HepG2 (cell line): ENCODE results near the gene MTA2. TPM values are rescaled to one million over a fixed set of nuclear protein-coding genes. Genes with fewer than 3 reads are reported as not detected.
A peak's percentile ranks its signal among the peaks of the same experiment; 100 is the strongest.

ENCODE experiments used
- ARHGAP35 ChIP-seq: sonication (generic); formaldehyde crosslinking; IDR thresholded peaks from 2 replicates; pipeline ENCODE4 v1.9.0; 2022; ENCODE audit warnings: mild to moderate bottlenecking, inconsistent platforms, moderate library complexity, missing genetic modification reagents, borderline replicate concordance
- FOSL2 ChIP-seq: sonication (generic); formaldehyde crosslinking; IDR thresholded peaks from 2 replicates; pipeline ENCODE4 v1.4.0; 2020; ENCODE audit warnings: missing genetic modification reagents
- LCORL ChIP-seq, 2 experiments: fragments of 450-650 bp in 1 of 2; sonication (generic) in 1 of 2; formaldehyde crosslinking in 1 of 2; IDR thresholded peaks; 2 replicates each; pipeline versions ENCODE4 v1.5.0 to v1.6.1; 2017 to 2020; ENCODE audit warnings: antibody characterized with exemption in 1 of 2, missing genetic modification reagents in 1 of 2
- PATZ1 ChIP-seq: sonication (generic); formaldehyde crosslinking; IDR thresholded peaks from 2 replicates; pipeline ENCODE4 v1.4.0; 2020; ENCODE audit warnings: missing genetic modification reagents
- SALL1 ChIP-seq: sonication (generic); formaldehyde crosslinking; IDR thresholded peaks from 2 replicates; pipeline ENCODE4 v1.8.0; 2022; ENCODE audit warnings: mild to moderate bottlenecking, missing genetic modification reagents
- SRF ChIP-seq: IDR thresholded peaks from 2 replicates; pipeline ENCODE4 v1.6.1; 2011; ENCODE audit warnings: mild to moderate bottlenecking, low read depth, low read length, moderate library complexity
- ZFY ChIP-seq: sonication (generic); formaldehyde crosslinking; IDR thresholded peaks from 2 replicates; pipeline ENCODE4 v1.4.0; 2020; ENCODE audit warnings: missing genetic modification reagents
- ZNF335 ChIP-seq: sonication (generic); formaldehyde crosslinking; IDR thresholded peaks from 2 replicates; pipeline ENCODE4 v1.4.0; 2020; ENCODE audit warnings: missing genetic modification reagents
- ZNF547 ChIP-seq: sonication (generic); formaldehyde crosslinking; IDR thresholded peaks from 2 replicates; pipeline ENCODE4 v1.5.1; 2020; ENCODE audit warnings: mild to moderate bottlenecking, missing genetic modification reagents
- polyA plus RNA-seq, 8 experiments: library from polyadenylated mRNA; depleted of rRNA in 3 of 8; stranded (reverse) in 7 of 8; unstranded in 1 of 8; fragments of >200 nt; fragmentation: Illumina TruSeq in 4 of 8; extraction: Trizol in 4 of 8; gene quantifications; 2 replicates each; pipeline versions ENCODE4 v1.2.1 to v1.2.3, GENCODE V29; 2011 to 2016; ENCODE audit warnings: low read depth in 4 of 8, missing spikeins in 1 of 8, mixed read lengths in 1 of 8; ENCODE audit not compliant: insufficient read depth in 1 of 8
- total RNA-seq, 5 experiments: library from RNA; depleted of rRNA; stranded (reverse); fragments of >200 nt; fragmentation: Illumina TruSeq; extraction: Trizol; gene quantifications; 2 replicates each; pipeline ENCODE4 v1.2.3, GENCODE V29; 2016; ENCODE audit warnings: low read depth in 1 of 5
- TF ChIP-seq, protein P1 (sequence below): sonication (generic); formaldehyde crosslinking; IDR thresholded peaks from 2 replicates; pipeline ENCODE4 v1.5.0; 2020; ENCODE audit warnings: mild to moderate bottlenecking, missing genetic modification reagents, borderline replicate concordance
- TF ChIP-seq, protein P2 (sequence below): sonication (generic); formaldehyde crosslinking; IDR thresholded peaks from 2 replicates; pipeline ENCODE4 v1.4.0; 2020; ENCODE audit warnings: missing genetic modification reagents
- TF ChIP-seq, protein P3 (sequence below): sonication (generic); formaldehyde crosslinking; IDR thresholded peaks from 2 replicates; pipeline ENCODE4 v1.9.0; 2022; ENCODE audit warnings: missing genetic modification reagents, mild to moderate bottlenecking, borderline replicate concordance
- TF ChIP-seq, protein P4 (sequence below): IDR thresholded peaks from 2 replicates; pipeline ENCODE4 v1.6.1; 2016; ENCODE audit warnings: mild to moderate bottlenecking

MTA2 gene
- total and polyA plus RNA-seq, 2 of the 13 experiments (the other 11 are each of a cell fraction or from before 2014, with no cell fraction given), result 14.0 to 70.0 TPM

DNA sequence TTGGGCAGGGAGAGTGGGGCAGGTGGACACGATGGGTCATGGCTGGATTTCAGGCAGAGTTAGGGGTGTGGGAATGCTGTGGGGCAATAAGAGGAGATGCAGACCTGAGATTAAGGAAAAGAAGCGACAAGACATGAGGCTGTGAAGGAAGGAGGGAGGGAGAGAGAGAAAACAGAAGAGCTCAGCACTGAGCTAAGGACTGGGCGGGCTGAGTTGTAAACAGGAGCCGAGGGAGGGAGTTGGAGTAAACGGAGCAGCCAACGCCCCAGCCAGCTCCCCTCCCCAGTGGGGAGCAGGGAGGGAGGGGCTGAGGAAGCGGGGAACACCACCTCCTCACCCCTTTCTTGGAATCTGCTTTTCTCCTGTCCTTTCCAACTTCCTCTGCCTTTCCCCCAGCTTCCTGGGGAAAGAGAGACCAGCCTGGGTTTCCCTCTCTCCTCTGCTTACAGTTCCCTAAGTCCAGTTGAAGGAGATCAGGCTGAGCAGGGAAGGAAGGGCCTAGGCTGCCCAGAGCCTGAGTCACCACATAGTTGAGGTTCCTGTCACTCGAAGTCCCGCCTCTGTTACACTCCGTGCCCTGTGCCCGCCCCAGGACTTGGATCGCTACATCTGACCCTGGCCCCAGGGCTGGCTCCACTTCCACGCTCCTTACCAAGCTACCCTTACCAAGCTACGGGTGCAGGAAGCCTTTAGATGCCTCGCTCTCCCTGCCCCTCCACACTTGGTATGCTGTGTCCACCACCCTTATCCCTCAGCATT, 48.4 kb downstream of the MTA2 start (continued):
- TF ChIP-seq, protein P1, sequence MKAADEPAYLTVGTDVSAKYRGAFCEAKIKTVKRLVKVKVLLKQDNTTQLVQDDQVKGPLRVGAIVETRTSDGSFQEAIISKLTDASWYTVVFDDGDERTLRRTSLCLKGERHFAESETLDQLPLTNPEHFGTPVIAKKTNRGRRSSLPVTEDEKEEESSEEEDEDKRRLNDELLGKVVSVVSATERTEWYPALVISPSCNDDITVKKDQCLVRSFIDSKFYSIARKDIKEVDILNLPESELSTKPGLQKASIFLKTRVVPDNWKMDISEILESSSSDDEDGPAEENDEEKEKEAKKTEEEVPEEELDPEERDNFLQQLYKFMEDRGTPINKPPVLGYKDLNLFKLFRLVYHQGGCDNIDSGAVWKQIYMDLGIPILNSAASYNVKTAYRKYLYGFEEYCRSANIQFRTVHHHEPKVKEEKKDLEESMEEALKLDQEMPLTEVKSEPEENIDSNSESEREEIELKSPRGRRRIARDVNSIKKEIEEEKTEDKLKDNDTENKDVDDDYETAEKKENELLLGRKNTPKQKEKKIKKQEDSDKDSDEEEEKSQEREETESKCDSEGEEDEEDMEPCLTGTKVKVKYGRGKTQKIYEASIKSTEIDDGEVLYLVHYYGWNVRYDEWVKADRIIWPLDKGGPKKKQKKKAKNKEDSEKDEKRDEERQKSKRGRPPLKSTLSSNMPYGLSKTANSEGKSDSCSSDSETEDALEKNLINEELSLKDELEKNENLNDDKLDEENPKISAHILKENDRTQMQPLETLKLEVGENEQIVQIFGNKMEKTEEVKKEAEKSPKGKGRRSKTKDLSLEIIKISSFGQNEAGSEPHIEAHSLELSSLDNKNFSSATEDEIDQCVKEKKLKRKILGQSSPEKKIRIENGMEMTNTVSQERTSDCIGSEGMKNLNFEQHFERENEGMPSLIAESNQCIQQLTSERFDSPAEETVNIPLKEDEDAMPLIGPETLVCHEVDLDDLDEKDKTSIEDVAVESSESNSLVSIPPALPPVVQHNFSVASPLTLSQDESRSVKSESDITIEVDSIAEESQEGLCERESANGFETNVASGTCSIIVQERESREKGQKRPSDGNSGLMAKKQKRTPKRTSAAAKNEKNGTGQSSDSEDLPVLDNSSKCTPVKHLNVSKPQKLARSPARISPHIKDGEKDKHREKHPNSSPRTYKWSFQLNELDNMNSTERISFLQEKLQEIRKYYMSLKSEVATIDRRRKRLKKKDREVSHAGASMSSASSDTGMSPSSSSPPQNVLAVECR, result peak; percentile 35; the same call in 1 of the 2 replicates
- TF ChIP-seq ZNF547 (CRISPR knock-in tag) (no peak), ZNF335 (no peak), FOSL2 (CRISPR knock-in tag) (peak; percentile 73), PATZ1 (CRISPR knock-in tag) (peak; percentile 47; the same call in 1 of the 2 replicates), SALL1 (0 out of 2 replicates have a peak, but pooled peaks have one; percentile 12), SRF (no peak), ZFY (0 out of 2 replicates have a peak, but pooled peaks have one; percentile 28), LCORL (IDR thresholded peaks at IDR 0.05) (no peak), LCORL (CRISPR knock-in tag; IDR thresholded peaks at IDR 0.05) (0 out of 2 replicates have a peak, but pooled peaks have one; percentile 26), ARHGAP35 (CRISPR knock-in tag) (no peak)
- TF ChIP-seq, protein P2, sequence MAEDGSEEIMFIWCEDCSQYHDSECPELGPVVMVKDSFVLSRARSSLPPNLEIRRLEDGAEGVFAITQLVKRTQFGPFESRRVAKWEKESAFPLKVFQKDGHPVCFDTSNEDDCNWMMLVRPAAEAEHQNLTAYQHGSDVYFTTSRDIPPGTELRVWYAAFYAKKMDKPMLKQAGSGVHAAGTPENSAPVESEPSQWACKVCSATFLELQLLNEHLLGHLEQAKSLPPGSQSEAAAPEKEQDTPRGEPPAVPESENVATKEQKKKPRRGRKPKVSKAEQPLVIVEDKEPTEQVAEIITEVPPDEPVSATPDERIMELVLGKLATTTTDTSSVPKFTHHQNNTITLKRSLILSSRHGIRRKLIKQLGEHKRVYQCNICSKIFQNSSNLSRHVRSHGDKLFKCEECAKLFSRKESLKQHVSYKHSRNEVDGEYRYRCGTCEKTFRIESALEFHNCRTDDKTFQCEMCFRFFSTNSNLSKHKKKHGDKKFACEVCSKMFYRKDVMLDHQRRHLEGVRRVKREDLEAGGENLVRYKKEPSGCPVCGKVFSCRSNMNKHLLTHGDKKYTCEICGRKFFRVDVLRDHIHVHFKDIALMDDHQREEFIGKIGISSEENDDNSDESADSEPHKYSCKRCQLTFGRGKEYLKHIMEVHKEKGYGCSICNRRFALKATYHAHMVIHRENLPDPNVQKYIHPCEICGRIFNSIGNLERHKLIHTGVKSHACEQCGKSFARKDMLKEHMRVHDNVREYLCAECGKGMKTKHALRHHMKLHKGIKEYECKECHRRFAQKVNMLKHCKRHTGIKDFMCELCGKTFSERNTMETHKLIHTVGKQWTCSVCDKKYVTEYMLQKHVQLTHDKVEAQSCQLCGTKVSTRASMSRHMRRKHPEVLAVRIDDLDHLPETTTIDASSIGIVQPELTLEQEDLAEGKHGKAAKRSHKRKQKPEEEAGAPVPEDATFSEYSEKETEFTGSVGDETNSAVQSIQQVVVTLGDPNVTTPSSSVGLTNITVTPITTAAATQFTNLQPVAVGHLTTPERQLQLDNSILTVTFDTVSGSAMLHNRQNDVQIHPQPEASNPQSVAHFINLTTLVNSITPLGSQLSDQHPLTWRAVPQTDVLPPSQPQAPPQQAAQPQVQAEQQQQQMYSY (CRISPR knock-in tag), result no peak
- TF ChIP-seq, protein P3, sequence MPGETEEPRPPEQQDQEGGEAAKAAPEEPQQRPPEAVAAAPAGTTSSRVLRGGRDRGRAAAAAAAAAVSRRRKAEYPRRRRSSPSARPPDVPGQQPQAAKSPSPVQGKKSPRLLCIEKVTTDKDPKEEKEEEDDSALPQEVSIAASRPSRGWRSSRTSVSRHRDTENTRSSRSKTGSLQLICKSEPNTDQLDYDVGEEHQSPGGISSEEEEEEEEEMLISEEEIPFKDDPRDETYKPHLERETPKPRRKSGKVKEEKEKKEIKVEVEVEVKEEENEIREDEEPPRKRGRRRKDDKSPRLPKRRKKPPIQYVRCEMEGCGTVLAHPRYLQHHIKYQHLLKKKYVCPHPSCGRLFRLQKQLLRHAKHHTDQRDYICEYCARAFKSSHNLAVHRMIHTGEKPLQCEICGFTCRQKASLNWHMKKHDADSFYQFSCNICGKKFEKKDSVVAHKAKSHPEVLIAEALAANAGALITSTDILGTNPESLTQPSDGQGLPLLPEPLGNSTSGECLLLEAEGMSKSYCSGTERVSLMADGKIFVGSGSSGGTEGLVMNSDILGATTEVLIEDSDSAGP (CRISPR knock-in tag), result peak; percentile 40; the same call in 1 of the 2 replicates
- TF ChIP-seq, protein P4, sequence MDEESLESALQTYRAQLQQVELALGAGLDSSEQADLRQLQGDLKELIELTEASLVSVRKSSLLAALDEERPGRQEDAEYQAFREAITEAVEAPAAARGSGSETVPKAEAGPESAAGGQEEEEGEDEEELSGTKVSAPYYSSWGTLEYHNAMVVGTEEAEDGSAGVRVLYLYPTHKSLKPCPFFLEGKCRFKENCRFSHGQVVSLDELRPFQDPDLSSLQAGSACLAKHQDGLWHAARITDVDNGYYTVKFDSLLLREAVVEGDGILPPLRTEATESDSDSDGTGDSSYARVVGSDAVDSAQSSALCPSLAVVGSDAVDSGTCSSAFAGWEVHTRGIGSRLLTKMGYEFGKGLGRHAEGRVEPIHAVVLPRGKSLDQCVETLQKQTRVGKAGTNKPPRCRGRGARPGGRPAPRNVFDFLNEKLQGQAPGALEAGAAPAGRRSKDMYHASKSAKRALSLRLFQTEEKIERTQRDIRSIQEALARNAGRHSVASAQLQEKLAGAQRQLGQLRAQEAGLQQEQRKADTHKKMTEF (CRISPR knock-in tag), result 0 out of 2 replicates have a peak, but pooled peaks have one; percentile 25
